Suppressor macrophage treated with lipopolysaccharide for 4 hours (primary cell): ENCODE results near the gene OMD.
A peak's percentile ranks its signal among the peaks of the same experiment; 100 is the strongest.

Experiments used
- DNase-seq: peaks from one replicate; pipeline ENCODE4 v3.0.0-alpha.2; 2020

The OMD gene

GRCh38 chr9:92424340-92424739, at the start of gene OMD:
TSS of gene OMD (minus strand) at chr9:92424471. CDS start at chr9:92417558, 6,913 bp downstream.
- peak; percentile 9 for DNase-seq

- no peak for DNase-seq
These were observed 43.9 kb upstream of the OMD start for GRCh38 chr9:92468206-92468605.

- DNase-seq, result no peak
These were observed 43.2 kb upstream of the OMD start for GRCh38 chr9:92467511-92467910.

- no peak for DNase-seq
These were observed 42.8 kb upstream of the OMD start for GRCh38 chr9:92467041-92467440.

GRCh38 chr9:92463984-92464383, 39.7 kb upstream of the OMD start:
- peak; percentile 11 for DNase-seq

GRCh38 chr9:92463387-92463786, 39.1 kb upstream of the OMD start:
- DNase-seq, result no peak

GRCh38 chr9:92457576-92457975, 33.3 kb upstream of the OMD start:
- DNase-seq, result no peak

GRCh38 chr9:92455217-92455616, 30.9 kb upstream of the OMD start:
- no peak for DNase-seq

GRCh38 chr9:92446536-92446935, 22.3 kb upstream of the OMD start:
- no peak for DNase-seq

GRCh38 chr9:92444841-92445240, 20.6 kb upstream of the OMD start:
- DNase-seq, result no peak

GRCh38 chr9:92440751-92441046, 16.4 kb upstream of the OMD start:
- no peak for DNase-seq

GRCh38 chr9:92439921-92440750, 15.9 kb upstream of the OMD start:
- DNase-seq, result no peak

GRCh38 chr9:92438900-92439526, 14.7 kb upstream of the OMD start:
- peak; percentile 33 for DNase-seq

GRCh38 chr9:92435263-92435662, 11.0 kb upstream of the OMD start:
- no peak for DNase-seq

GRCh38 chr9:92432972-92433548, 8.8 kb upstream of the OMD start:
- DNase-seq, result no peak

- no peak for DNase-seq
These were observed 8.1 kb upstream of the OMD start for GRCh38 chr9:92432350-92432749.

- no peak for DNase-seq
These were observed 5.6 kb upstream of the OMD start for GRCh38 chr9:92429836-92430235.

- no peak for DNase-seq
These were observed 2.4 kb upstream of the OMD start for GRCh38 chr9:92426501-92427145.

- DNase-seq, result no peak
These were observed 1.2 kb upstream of the OMD start for GRCh38 chr9:92425474-92425873.

- DNase-seq, result no peak
These were observed 659 bp downstream of the OMD start for GRCh38 chr9:92423612-92424011.

GRCh38 chr9:92422611-92423338, 1.5 kb downstream of the OMD start:
- DNase-seq, result peak; percentile 34

GRCh38 chr9:92414566-92414965, 9.7 kb downstream of the OMD start:
- peak; percentile 21 for DNase-seq

GRCh38 chr9:92411157-92411556, 13.1 kb downstream of the OMD start:
- peak; percentile 30 for DNase-seq
